Measurements from ENCODE around the gene RTKN.

RTKN gene

DNA sequence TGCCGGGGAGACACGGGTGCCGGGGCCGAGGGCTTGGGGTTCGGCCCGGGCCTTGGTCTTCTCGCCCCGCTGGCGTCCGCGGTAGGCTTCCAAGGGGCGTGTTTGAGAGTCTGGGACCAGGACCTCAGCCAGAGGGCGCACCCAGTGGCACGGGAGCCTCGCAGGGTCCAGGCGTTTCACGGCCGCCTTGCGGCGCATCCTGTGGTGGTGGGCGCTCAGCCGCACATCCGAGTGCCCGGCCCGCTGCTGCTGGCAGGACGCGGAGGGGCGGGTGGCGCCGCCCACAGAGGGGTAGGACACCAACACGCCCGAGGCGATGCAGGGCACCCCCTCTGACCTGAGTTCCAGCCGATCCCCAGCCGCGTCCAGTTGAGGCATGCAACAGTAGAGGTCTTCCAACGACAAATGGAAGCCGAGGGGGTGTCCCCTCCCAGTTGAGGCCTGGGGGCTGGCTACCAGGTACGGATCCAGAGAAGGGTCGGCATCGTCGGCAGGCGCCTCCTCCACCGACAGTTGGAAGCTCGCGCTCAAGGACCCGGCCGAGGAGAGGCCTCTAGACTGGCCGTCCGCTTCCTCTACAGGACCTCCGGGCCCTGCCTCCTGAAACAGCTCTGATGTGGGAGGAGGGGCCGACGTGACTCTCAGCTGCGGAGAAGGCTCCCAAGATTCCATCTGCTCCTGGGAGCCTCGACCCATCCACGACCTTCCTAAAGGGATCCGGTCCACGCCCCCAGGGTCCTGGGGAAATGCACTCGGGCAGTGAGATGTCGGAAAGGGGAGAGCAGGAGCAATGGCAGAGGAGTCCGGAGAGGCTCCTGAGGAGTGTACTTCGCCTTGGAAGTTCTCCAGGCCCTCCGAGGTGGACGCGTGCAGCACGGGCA lies 26.6 kb downstream of the RTKN start:
- H3K4me3 ChIP-seq (ENCODE audit: low read depth in 1 of 2, low read length in 2 of 2) = no peak overlapping the region
- H3K4me1 ChIP-seq (ENCODE audit: insufficient read depth, low read length) = no peaks in the 10 kb centered on the region
- H3K9ac ChIP-seq (ENCODE audit: low read depth, low read length) = no peak overlapping the region
- no peak overlapping the region for H3K4me2 ChIP-seq (ENCODE audit: insufficient read depth, low read length)
- H3K27me3 ChIP-seq (ENCODE audit: insufficient read depth, low read length, poor library complexity) = no peaks in the 10 kb centered on the region
- TF ChIP-seq, protein P1, sequence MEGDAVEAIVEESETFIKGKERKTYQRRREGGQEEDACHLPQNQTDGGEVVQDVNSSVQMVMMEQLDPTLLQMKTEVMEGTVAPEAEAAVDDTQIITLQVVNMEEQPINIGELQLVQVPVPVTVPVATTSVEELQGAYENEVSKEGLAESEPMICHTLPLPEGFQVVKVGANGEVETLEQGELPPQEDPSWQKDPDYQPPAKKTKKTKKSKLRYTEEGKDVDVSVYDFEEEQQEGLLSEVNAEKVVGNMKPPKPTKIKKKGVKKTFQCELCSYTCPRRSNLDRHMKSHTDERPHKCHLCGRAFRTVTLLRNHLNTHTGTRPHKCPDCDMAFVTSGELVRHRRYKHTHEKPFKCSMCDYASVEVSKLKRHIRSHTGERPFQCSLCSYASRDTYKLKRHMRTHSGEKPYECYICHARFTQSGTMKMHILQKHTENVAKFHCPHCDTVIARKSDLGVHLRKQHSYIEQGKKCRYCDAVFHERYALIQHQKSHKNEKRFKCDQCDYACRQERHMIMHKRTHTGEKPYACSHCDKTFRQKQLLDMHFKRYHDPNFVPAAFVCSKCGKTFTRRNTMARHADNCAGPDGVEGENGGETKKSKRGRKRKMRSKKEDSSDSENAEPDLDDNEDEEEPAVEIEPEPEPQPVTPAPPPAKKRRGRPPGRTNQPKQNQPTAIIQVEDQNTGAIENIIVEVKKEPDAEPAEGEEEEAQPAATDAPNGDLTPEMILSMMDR (IDR thresholded peaks at IDR 0.05; ENCODE audit: borderline replicate concordance, extremely low read depth, low read length, poor library complexity, severe bottlenecking) = no peak
- TF ChIP-seq EZH2 (IDR thresholded peaks at IDR 0.05; ENCODE audit: borderline replicate concordance, low read depth, low read length, severe bottlenecking) = no peak
- ATAC-seq (ENCODE audit: insufficient read depth, low read depth) = no peak
- no peaks in the 10 kb centered on the region for H3K79me2 ChIP-seq (ENCODE audit: insufficient read depth, low read length)
- H4K20me1 ChIP-seq (ENCODE audit: insufficient read depth, low read length) = no peaks in the 10 kb centered on the region
- no peak for DNase-seq
- no peak overlapping the region for H2AFZ ChIP-seq (ENCODE audit: low read depth, low read length)
- no peaks in the 10 kb centered on the region for H3K36me3 ChIP-seq (ENCODE audit: insufficient read depth, low read length)
- no peaks in the 10 kb centered on the region for H3K9me3 ChIP-seq (ENCODE audit: insufficient read depth, low read length, severe bottlenecking)
- H3K27ac ChIP-seq (ENCODE audit: low read length) = no peak overlapping the region

DNA sequence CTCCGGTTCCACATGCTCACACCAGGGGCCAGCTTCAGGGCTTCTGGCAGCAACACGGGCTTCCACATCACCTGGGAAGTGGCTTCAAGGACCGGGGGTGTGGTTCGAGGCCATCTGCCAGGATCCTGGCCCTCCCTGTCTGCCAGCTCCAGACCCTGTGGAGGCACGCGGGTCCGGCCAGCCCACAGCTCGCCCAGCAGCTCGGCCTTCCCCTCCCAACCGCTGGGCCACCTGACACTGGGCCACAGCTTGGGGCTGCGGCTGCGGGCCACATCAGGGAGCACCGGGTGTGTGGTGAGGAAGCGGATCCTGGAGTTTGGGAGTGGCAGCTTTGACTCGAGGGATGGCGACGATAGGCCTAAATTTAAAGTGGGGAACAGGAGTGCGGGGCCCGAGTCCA lies 27.3 kb downstream of the RTKN start:
- Histone ChIP-seq H3K36me3 (ENCODE audit: insufficient read depth, low read length) (no peaks in the 10 kb centered on the region), H3K4me2 (ENCODE audit: insufficient read depth, low read length) (no peak overlapping the region), H3K9ac (ENCODE audit: low read depth, low read length) (no peak overlapping the region), H3K79me2 (ENCODE audit: insufficient read depth, low read length) (no peaks in the 10 kb centered on the region), H3K9me3 (ENCODE audit: insufficient read depth, low read length, severe bottlenecking) (no peaks in the 10 kb centered on the region), H4K20me1 (ENCODE audit: insufficient read depth, low read length) (no peaks in the 10 kb centered on the region), H2AFZ (ENCODE audit: low read depth, low read length) (no peak overlapping the region), H3K27me3 (ENCODE audit: insufficient read depth, low read length, poor library complexity) (no peaks in the 10 kb centered on the region), H3K4me3 (ENCODE audit: low read depth in 1 of 2, low read length in 2 of 2) (no peak overlapping the region), H3K4me1 (ENCODE audit: insufficient read depth, low read length) (no peaks in the 10 kb centered on the region), H3K27ac (ENCODE audit: low read length) (no peak overlapping the region)
- ATAC-seq (ENCODE audit: insufficient read depth, low read depth) = no peak
- no peak for DNase-seq
- no peak for TF ChIP-seq EZH2 (IDR thresholded peaks at IDR 0.05; ENCODE audit: borderline replicate concordance, low read depth, low read length, severe bottlenecking)
- TF ChIP-seq, protein P1 (IDR thresholded peaks at IDR 0.05; ENCODE audit: borderline replicate concordance, extremely low read depth, low read length, poor library complexity, severe bottlenecking) = no peak

DNA sequence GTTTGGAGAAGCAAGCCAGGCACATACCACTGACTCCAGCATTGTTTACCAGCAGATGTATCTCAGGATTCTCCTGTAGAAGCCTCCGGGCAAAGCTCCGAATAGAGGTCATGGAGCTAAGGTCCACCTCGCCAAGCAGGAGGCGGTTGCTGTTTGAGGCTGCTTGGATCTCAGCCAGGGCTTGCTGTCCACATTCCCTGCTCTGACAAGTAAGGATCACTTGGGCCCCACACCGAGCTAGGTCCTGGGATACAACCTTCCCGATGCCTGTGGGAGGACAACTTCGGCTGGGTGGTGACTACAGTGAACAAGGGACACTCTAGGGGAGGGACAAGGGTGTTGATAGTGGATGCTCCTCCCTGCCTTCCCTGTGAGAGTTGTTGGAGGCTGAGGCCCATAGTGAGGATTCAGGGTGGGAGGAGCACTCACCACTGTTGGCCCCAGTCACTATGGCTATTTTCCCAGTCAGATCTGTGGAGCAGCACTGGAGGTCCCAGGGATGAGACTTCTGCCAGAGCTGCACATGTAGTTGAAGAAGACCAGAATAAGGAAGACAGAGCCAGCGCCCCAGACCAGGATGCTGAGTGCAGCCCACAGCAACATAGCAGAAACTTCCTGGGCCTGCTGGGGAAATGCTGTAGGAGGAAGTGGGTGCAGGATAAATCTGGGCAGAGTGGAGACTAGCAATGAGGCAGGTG lies 28.6 kb downstream of the RTKN start:
- H3K4me2 ChIP-seq (ENCODE audit: insufficient read depth, low read length) = no peak overlapping the region
- 0 out of 2 replicates have a peak overlapping the region, but pooled peaks have one; percentile 5 for H2AFZ ChIP-seq (ENCODE audit: low read depth, low read length)
- ATAC-seq (ENCODE audit: insufficient read depth, low read depth) (no peak), DNase-seq (no peak)
- no peaks in the 10 kb centered on the region for H3K9me3 ChIP-seq (ENCODE audit: insufficient read depth, low read length, severe bottlenecking)
- no peaks in the 10 kb centered on the region for H3K4me1 ChIP-seq (ENCODE audit: insufficient read depth, low read length)
- no peaks in the 10 kb centered on the region for H4K20me1 ChIP-seq (ENCODE audit: insufficient read depth, low read length)
- H3K27ac ChIP-seq (ENCODE audit: low read length) = no peak overlapping the region
- H3K9ac ChIP-seq (ENCODE audit: low read depth, low read length) = no peak overlapping the region
- H3K36me3 ChIP-seq (ENCODE audit: insufficient read depth, low read length) = no peaks in the 10 kb centered on the region
- H3K79me2 ChIP-seq (ENCODE audit: insufficient read depth, low read length) = no peaks in the 10 kb centered on the region
- H3K27me3 ChIP-seq (ENCODE audit: insufficient read depth, low read length, poor library complexity) = no peaks in the 10 kb centered on the region
- TF ChIP-seq EZH2 (IDR thresholded peaks at IDR 0.05; ENCODE audit: borderline replicate concordance, low read depth, low read length, severe bottlenecking) = no peak
- TF ChIP-seq, protein P1 (IDR thresholded peaks at IDR 0.05; ENCODE audit: borderline replicate concordance, extremely low read depth, low read length, poor library complexity, severe bottlenecking) = no peak
- H3K4me3 ChIP-seq (ENCODE audit: low read depth in 1 of 2, low read length in 2 of 2) = no peak overlapping the region

Data from DND-41 (cell line).